Neural cell (in vitro differentiated cells): ENCODE data around the gene FGF4. TPM values are rescaled to one million over a fixed set of nuclear protein-coding genes. Genes with fewer than 3 reads are reported as not detected.

Source experiments
- H2AFZ ChIP-seq: fragments of 200-600, 300-800 bp; sonication (generic), shearing (Covaris generic); 2 replicates; pipeline ENCODE4 v1.6.0; 2014; ENCODE audit warnings: low read depth, mild to moderate bottlenecking, antibody characterized with exemption, low read length, moderate library complexity
- H3F3A ChIP-seq: fragments of 200-600 bp; shearing (Covaris generic); 2 replicates; pipeline ENCODE4 v1.6.1; 2016; ENCODE audit warnings: mild to moderate bottlenecking, moderate library complexity, mixed read lengths, antibody characterized with exemption, low read length; ENCODE audit not compliant: insufficient read depth, poor library complexity, severe bottlenecking
- H3K27ac ChIP-seq: fragments of 200-600, 300-800 bp; sonication (generic), shearing (Covaris generic); 2 replicates; pipeline ENCODE4 v1.5.1; 2014; ENCODE audit warnings: mild to moderate bottlenecking, low read length, moderate library complexity
- H3K27me3 ChIP-seq: fragments of 300-800, 200-600 bp; sonication (generic), shearing (Covaris generic); 2 replicates; pipeline ENCODE4 v1.6.0; 2014; ENCODE audit warnings: mild to moderate bottlenecking, low read depth, low read length, moderate library complexity; ENCODE audit not compliant: insufficient read depth
- H3K36me3 ChIP-seq: fragments of 300-800, 200-600 bp; sonication (generic), shearing (Covaris generic); 2 replicates; pipeline ENCODE4 v1.5.1; 2014; ENCODE audit warnings: mild to moderate bottlenecking, antibody characterized with exemption, low read length, moderate library complexity; ENCODE audit not compliant: insufficient read depth
- H3K4me2 ChIP-seq: fragments of 300-800, 200-600 bp; sonication (generic), shearing (Covaris generic); 2 replicates; pipeline ENCODE4 v1.6.0; 2014; ENCODE audit warnings: mild to moderate bottlenecking, low read length
- H3K4me3 ChIP-seq: fragments of 300-800, 200-600 bp; sonication (generic), shearing (Covaris generic); 2 replicates; pipeline ENCODE4 v1.5.1; 2014; ENCODE audit warnings: mild to moderate bottlenecking, low read length, moderate library complexity
- H3K79me2 ChIP-seq: fragments of 200-600 bp; shearing (Covaris generic); replicated peaks from 2 replicates; pipeline ENCODE4 v1.6.0; 2014; ENCODE audit warnings: mild to moderate bottlenecking, low read length, moderate library complexity; ENCODE audit not compliant: insufficient read depth
- H3K9ac ChIP-seq: fragments of 300-800, 200-600 bp; sonication (generic), shearing (Covaris generic); 2 replicates; pipeline ENCODE4 v1.6.1; 2016; ENCODE audit warnings: mild to moderate bottlenecking, low read length, mixed read lengths
- H3K9me2 ChIP-seq: fragments of 200-600 bp; shearing (Covaris generic); 2 replicates; pipeline ENCODE4 v1.6.1; 2016; ENCODE audit warnings: mild to moderate bottlenecking, low read length, mixed read lengths; ENCODE audit not compliant: insufficient read depth
- H3K9me3 ChIP-seq: fragments of 200-600, 300-800 bp; sonication (generic), shearing (Covaris generic); 2 replicates; pipeline ENCODE4 v1.6.1; 2016; ENCODE audit warnings: mild to moderate bottlenecking, mixed run types, low read length, moderate library complexity, mixed read lengths
- H4K20me1 ChIP-seq: fragments of 200-600 bp; shearing (Covaris generic); 2 replicates; pipeline ENCODE4 v1.6.1; 2016; ENCODE audit warnings: mild to moderate bottlenecking, mixed run types; ENCODE audit not compliant: insufficient read depth
- EP300 ChIP-seq: fragments of 450-650 bp; conservative IDR thresholded peaks from 2 replicates; pipeline ENCODE4 v1.6.1; 2014; ENCODE audit warnings: antibody characterized with exemption, mild to moderate bottlenecking, moderate library complexity; ENCODE audit not compliant: poor library complexity, severe bottlenecking
- EZH2 ChIP-seq: fragments of 200-600, 300-800 bp; shearing (Covaris generic), sonication (generic); IDR thresholded peaks from 2 replicates; pipeline ENCODE4 v1.6.1; 2014; ENCODE audit warnings: antibody characterized with exemption, low read length, borderline replicate concordance, mild to moderate bottlenecking; ENCODE audit not compliant: insufficient read depth, poor library complexity, severe bottlenecking
- MXI1 ChIP-seq: fragments of 450-650 bp; conservative IDR thresholded peaks from 2 replicates; pipeline ENCODE4 v1.6.1; 2014; ENCODE audit warnings: antibody characterized with exemption, mild to moderate bottlenecking; ENCODE audit not compliant: poor library complexity, severe bottlenecking
- POLR2AphosphoS5 ChIP-seq: IDR thresholded peaks from 2 replicates; pipeline ENCODE4 v1.6.1; 2012
- RAD21 ChIP-seq: fragments of 450-650 bp; conservative IDR thresholded peaks from 2 replicates; pipeline ENCODE4 v1.6.1; 2014; ENCODE audit warnings: antibody characterized with exemption, mild to moderate bottlenecking, moderate library complexity
- SMC3 ChIP-seq: fragments of 450-650 bp; conservative IDR thresholded peaks from 2 replicates; pipeline ENCODE4 v1.6.1; 2014; ENCODE audit warnings: antibody characterized with exemption, mild to moderate bottlenecking, moderate library complexity; ENCODE audit not compliant: poor library complexity
- TAF1 ChIP-seq: IDR thresholded peaks from 2 replicates; pipeline ENCODE4 v1.6.1; 2012; ENCODE audit warnings: low read depth
- polyA plus RNA-seq: library from polyadenylated mRNA; depleted of rRNA; stranded (reverse); fragments of >200 nt; gene quantifications from 2 replicates; pipeline ENCODE4 v1.2.3, GENCODE V29; 2014
- TF ChIP-seq, protein P1 (sequence below): IDR thresholded peaks from 2 replicates; pipeline ENCODE4 v1.6.1; 2012; ENCODE audit warnings: borderline replicate concordance
- TF ChIP-seq, protein P2 (sequence below): fragments of 450-650 bp; IDR thresholded peaks from 2 replicates; pipeline ENCODE4 v1.5.1; 2014; ENCODE audit warnings: antibody characterized with exemption, mild to moderate bottlenecking, moderate library complexity; ENCODE audit not compliant: poor library complexity, severe bottlenecking

FGF4 gene
- polyA plus RNA-seq, 1 donor from 2014 or later = not detected

DNA sequence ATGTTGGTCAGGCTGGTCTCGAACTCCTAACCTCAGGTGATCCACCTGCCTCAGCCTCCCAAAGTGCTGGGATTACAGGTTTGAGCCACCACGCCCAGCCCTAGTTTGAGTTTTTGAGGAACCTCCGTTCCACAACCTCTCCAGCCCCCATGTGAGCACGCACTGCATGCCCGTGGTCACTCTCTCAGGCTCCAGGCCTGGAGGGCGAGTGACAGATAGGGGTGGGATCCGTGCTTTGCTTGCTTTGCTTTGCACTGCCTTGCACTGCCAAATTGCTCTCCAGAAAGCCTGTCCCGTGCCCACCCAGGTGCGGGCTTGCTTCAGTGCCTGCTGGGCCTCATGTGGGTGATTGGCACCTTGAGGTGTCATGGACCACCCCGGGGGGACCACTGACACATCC, 29.9 kb downstream of the FGF4 start:
- H4K20me1 ChIP-seq = no peaks in the 10 kb centered on the region
- H3K79me2 ChIP-seq = no peaks in the 10 kb centered on the region
- no peaks in the 10 kb centered on the region for H3K9me2 ChIP-seq
- H3K36me3 ChIP-seq = no peaks in the 10 kb centered on the region
- H3K4me2 ChIP-seq = no peak overlapping the region
- H2AFZ ChIP-seq = no peak overlapping the region
- H3K27me3 ChIP-seq = no peaks in the 10 kb centered on the region
- no peaks in the 10 kb centered on the region for H3F3A ChIP-seq
- no peak overlapping the region for H3K27ac ChIP-seq
- H3K9ac ChIP-seq = no peak overlapping the region
- H3K9me3 ChIP-seq = no peaks in the 10 kb centered on the region
- TF ChIP-seq POLR2AphosphoS5 (no peak), SMC3 (no peak)
- TF ChIP-seq, protein P1, sequence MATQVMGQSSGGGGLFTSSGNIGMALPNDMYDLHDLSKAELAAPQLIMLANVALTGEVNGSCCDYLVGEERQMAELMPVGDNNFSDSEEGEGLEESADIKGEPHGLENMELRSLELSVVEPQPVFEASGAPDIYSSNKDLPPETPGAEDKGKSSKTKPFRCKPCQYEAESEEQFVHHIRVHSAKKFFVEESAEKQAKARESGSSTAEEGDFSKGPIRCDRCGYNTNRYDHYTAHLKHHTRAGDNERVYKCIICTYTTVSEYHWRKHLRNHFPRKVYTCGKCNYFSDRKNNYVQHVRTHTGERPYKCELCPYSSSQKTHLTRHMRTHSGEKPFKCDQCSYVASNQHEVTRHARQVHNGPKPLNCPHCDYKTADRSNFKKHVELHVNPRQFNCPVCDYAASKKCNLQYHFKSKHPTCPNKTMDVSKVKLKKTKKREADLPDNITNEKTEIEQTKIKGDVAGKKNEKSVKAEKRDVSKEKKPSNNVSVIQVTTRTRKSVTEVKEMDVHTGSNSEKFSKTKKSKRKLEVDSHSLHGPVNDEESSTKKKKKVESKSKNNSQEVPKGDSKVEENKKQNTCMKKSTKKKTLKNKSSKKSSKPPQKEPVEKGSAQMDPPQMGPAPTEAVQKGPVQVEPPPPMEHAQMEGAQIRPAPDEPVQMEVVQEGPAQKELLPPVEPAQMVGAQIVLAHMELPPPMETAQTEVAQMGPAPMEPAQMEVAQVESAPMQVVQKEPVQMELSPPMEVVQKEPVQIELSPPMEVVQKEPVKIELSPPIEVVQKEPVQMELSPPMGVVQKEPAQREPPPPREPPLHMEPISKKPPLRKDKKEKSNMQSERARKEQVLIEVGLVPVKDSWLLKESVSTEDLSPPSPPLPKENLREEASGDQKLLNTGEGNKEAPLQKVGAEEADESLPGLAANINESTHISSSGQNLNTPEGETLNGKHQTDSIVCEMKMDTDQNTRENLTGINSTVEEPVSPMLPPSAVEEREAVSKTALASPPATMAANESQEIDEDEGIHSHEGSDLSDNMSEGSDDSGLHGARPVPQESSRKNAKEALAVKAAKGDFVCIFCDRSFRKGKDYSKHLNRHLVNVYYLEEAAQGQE = no peak
- TF ChIP-seq, protein P2, sequence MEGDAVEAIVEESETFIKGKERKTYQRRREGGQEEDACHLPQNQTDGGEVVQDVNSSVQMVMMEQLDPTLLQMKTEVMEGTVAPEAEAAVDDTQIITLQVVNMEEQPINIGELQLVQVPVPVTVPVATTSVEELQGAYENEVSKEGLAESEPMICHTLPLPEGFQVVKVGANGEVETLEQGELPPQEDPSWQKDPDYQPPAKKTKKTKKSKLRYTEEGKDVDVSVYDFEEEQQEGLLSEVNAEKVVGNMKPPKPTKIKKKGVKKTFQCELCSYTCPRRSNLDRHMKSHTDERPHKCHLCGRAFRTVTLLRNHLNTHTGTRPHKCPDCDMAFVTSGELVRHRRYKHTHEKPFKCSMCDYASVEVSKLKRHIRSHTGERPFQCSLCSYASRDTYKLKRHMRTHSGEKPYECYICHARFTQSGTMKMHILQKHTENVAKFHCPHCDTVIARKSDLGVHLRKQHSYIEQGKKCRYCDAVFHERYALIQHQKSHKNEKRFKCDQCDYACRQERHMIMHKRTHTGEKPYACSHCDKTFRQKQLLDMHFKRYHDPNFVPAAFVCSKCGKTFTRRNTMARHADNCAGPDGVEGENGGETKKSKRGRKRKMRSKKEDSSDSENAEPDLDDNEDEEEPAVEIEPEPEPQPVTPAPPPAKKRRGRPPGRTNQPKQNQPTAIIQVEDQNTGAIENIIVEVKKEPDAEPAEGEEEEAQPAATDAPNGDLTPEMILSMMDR = no peak
- H3K4me3 ChIP-seq = no peak overlapping the region

DNA sequence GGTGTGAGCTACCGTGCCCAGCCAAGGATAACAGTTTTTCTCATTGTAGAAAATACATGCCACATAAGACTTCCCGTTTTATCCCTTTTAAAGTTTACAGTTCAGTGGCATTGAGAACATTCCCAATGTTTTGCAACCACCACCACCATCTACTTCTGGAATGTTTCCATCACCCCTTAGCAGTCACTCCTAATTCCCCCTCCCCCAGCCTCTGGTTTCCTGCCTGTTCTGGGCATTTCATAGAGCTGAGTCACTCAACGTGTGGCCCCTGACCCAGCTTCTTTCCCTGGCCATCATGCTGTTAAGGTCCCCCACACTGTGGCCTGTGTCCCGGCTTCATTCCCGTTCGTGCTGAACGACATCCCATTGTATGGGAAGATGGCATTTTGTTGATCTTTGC, 30.7 kb downstream of the FGF4 start:
- Histone ChIP-seq H3K9ac (no peak overlapping the region), H3K36me3 (no peaks in the 10 kb centered on the region), H3K27me3 (no peaks in the 10 kb centered on the region), H4K20me1 (no peaks in the 10 kb centered on the region), H3K4me3 (no peak overlapping the region), H3K9me3 (no peaks in the 10 kb centered on the region), H3K79me2 (no peaks in the 10 kb centered on the region), H3K4me2 (no peak overlapping the region), H3F3A (no peaks in the 10 kb centered on the region), H3K27ac (no peak overlapping the region), H2AFZ (no peak overlapping the region), H3K9me2 (no peaks in the 10 kb centered on the region)
- TF ChIP-seq TAF1 = no peak
- no peak for TF ChIP-seq EP300
- TF ChIP-seq EZH2 = no peak
- TF ChIP-seq, protein P1 = no peak
- TF ChIP-seq RAD21 = no peak
- no peak for TF ChIP-seq POLR2AphosphoS5
- TF ChIP-seq, protein P2 = no peak
- TF ChIP-seq MXI1 = no peak
- no peak for TF ChIP-seq SMC3
